ENCODE results near the gene HERPUD2. TPM values are rescaled to one million over a fixed set of nuclear protein-coding genes. Genes with fewer than 3 reads are reported as not detected.

HERPUD2 gene
- polyA plus RNA-seq, 1 donor (not counting 4 experiments of a cell fraction or from before 2014, with no cell fraction given) = 43.6 TPM

DNA sequence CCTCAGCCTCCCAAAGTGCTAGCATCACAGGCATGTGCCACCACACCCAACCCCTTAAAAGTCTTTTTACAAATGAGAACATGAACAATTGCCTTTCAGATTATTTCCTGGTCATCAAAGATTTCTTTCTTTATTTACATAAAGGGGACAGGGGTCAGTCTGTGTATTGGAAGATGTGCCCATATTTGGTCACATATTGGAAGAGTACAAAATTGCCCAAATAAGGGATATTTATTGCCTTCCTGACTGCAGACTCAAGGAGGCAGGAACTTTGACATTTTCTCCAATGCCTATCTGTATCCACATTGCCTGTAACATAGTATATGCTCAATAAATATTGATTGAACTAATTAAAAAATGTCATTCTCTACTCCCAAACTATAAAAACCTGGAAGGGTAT is 25.9 kb upstream of the HERPUD2 start:
- DNase-seq (ENCODE audit: low read depth, low spot score) = no peak
- no peak overlapping the region for H3K4me3 ChIP-seq (ENCODE audit: control insufficient read depth in 2 of 3, extremely low read depth in 1 of 3, insufficient read depth in 2 of 3, low read depth in 1 of 3, low read length in 3 of 3)

DNA sequence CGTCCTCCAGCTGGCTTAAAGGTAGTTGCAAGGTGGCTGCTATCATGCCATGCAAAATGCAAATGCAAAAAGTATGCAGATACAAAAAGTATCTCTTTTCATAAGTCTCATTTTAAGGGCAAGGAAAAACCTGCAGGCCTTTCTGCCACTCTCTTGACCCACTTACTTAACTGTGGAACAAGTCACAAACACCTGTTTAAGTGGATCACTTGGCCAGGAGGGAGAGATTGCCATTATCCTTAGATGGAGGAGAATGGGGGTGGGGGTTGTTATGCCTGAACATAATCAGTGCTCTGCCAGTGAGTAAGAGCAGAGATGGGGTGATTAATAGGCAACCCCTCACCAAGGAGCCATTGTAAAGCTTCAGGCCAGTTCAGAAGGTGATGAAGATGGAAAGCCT is 25.1 kb upstream of the HERPUD2 start:
- Histone ChIP-seq H3K36me3 (ENCODE audit: control insufficient read depth in 2 of 2, extremely low read depth in 1 of 2, insufficient read depth in 2 of 2, low read length in 2 of 2) (no peaks in the 10 kb centered on the region), H3K9ac (ENCODE audit: control insufficient read depth, extremely low read depth, insufficient read depth, low read length) (no peak overlapping the region), H3K4me3 (ENCODE audit: control insufficient read depth in 2 of 3, extremely low read depth in 1 of 3, insufficient read depth in 2 of 3, low read depth in 1 of 3, low read length in 3 of 3) (no peak overlapping the region), H4K20me1 (ENCODE audit: control insufficient read depth, extremely low read depth, insufficient read depth, low read length) (no peaks in the 10 kb centered on the region), H3K27me3 (ENCODE audit: control insufficient read depth, extremely low read depth, insufficient read depth, low read length) (no peaks in the 10 kb centered on the region), H3K9me1 (ENCODE audit: control insufficient read depth, extremely low read depth, insufficient read depth, low read length) (no peaks in the 10 kb centered on the region), H3K9me3 (ENCODE audit: control insufficient read depth, low read depth, low read length) (no peaks in the 10 kb centered on the region), H3K4me2 (ENCODE audit: control insufficient read depth, extremely low read depth, insufficient read depth, low read depth, low read length) (no peak overlapping the region), H2AFZ (ENCODE audit: control insufficient read depth, low read length) (no peak overlapping the region), H3K27ac (ENCODE audit: control insufficient read depth, insufficient read depth, low read length) (no peak overlapping the region), H3K4me1 (ENCODE audit: control insufficient read depth, extremely low read depth, insufficient read depth, low read length) (no peaks in the 10 kb centered on the region), H3K79me2 (ENCODE audit: control insufficient read depth, insufficient read depth, low read length) (no peaks in the 10 kb centered on the region)
- FAIRE-seq (no peak), DNase-seq (ENCODE audit: low read depth, low spot score) (no peak)
- TF ChIP-seq EZH2 (IDR thresholded peaks at IDR 0.05; ENCODE audit: low read length) = no peak
- TF ChIP-seq, protein P1, sequence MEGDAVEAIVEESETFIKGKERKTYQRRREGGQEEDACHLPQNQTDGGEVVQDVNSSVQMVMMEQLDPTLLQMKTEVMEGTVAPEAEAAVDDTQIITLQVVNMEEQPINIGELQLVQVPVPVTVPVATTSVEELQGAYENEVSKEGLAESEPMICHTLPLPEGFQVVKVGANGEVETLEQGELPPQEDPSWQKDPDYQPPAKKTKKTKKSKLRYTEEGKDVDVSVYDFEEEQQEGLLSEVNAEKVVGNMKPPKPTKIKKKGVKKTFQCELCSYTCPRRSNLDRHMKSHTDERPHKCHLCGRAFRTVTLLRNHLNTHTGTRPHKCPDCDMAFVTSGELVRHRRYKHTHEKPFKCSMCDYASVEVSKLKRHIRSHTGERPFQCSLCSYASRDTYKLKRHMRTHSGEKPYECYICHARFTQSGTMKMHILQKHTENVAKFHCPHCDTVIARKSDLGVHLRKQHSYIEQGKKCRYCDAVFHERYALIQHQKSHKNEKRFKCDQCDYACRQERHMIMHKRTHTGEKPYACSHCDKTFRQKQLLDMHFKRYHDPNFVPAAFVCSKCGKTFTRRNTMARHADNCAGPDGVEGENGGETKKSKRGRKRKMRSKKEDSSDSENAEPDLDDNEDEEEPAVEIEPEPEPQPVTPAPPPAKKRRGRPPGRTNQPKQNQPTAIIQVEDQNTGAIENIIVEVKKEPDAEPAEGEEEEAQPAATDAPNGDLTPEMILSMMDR (optimal IDR thresholded peaks at IDR 0.05 in 1 of 3, IDR thresholded peaks at IDR 0.05 in 1 of 3, conservative IDR thresholded peaks at IDR 0.05 in 1 of 3; ENCODE audit: extremely low read depth in 1 of 3, insufficient read depth in 2 of 3, low read length in 3 of 3) = no peak
- dilution Hi-C loops (cut with MboI; ENCODE audit: extremely low pct_ligation_motif_present, low sequenced_read_pairs) = loop anchor here (25.0 kb wide), 1 partner anchor 92 kb away; the partner anchor contains the start of gene SEPTIN7

More for the DNA sequence above, 25.9 kb upstream of the HERPUD2 start:
- H2AFZ ChIP-seq (ENCODE audit: control insufficient read depth, low read length) = no peak overlapping the region
- no peak for TF ChIP-seq EZH2 (IDR thresholded peaks at IDR 0.05; ENCODE audit: low read length)
- TF ChIP-seq, protein P1 (optimal IDR thresholded peaks at IDR 0.05 in 1 of 3, IDR thresholded peaks at IDR 0.05 in 1 of 3, conservative IDR thresholded peaks at IDR 0.05 in 1 of 3; ENCODE audit: extremely low read depth in 1 of 3, insufficient read depth in 2 of 3, low read length in 3 of 3) = no peak
- no peaks in the 10 kb centered on the region for H3K36me3 ChIP-seq (ENCODE audit: control insufficient read depth in 2 of 2, extremely low read depth in 1 of 2, insufficient read depth in 2 of 2, low read length in 2 of 2)
- FAIRE-seq = no peak
- H3K79me2 ChIP-seq (ENCODE audit: control insufficient read depth, insufficient read depth, low read length) = no peaks in the 10 kb centered on the region
- no peaks in the 10 kb centered on the region for H3K9me1 ChIP-seq (ENCODE audit: control insufficient read depth, extremely low read depth, insufficient read depth, low read length)
- H3K4me2 ChIP-seq (ENCODE audit: control insufficient read depth, extremely low read depth, insufficient read depth, low read depth, low read length) = no peak overlapping the region
- H4K20me1 ChIP-seq (ENCODE audit: control insufficient read depth, extremely low read depth, insufficient read depth, low read length) = no peaks in the 10 kb centered on the region
- no peak overlapping the region for H3K27ac ChIP-seq (ENCODE audit: control insufficient read depth, insufficient read depth, low read length)
- no peak overlapping the region for H3K9ac ChIP-seq (ENCODE audit: control insufficient read depth, extremely low read depth, insufficient read depth, low read length)
- no peaks in the 10 kb centered on the region for H3K27me3 ChIP-seq (ENCODE audit: control insufficient read depth, extremely low read depth, insufficient read depth, low read length)
- H3K4me1 ChIP-seq (ENCODE audit: control insufficient read depth, extremely low read depth, insufficient read depth, low read length) = no peaks in the 10 kb centered on the region
- dilution Hi-C loops (cut with MboI; ENCODE audit: extremely low pct_ligation_motif_present, low sequenced_read_pairs) = loop anchor here (25.0 kb wide), 1 partner anchor 91 kb away; the partner anchor contains the start of gene SEPTIN7
- no peaks in the 10 kb centered on the region for H3K9me3 ChIP-seq (ENCODE audit: control insufficient read depth, low read depth, low read length)
